Measurements from ENCODE around the gene DMXL1. TPM values are rescaled to one million over a fixed set of nuclear protein-coding genes. Genes with fewer than 3 reads are reported as not detected.

Gene DMXL1
- total RNA-seq, 1 donor = 86.1 TPM

GRCh38 chr5:119082691-119083090, 11.8 kb downstream of the DMXL1 start:
- no peak overlapping the region for H2AFZ ChIP-seq (ENCODE audit: low read length)
- no peak overlapping the region for H3K4me2 ChIP-seq (ENCODE audit: insufficient read depth, low read length)
- H3K36me3 ChIP-seq (ENCODE audit: insufficient read depth, low read length) = no peaks in the 10 kb centered on the region
- H4K20me1 ChIP-seq (ENCODE audit: insufficient read depth, low read length) = peaks cover 40% of the 10 kb centered on the region
- TF ChIP-seq CTCF (IDR thresholded peaks at IDR 0.05; ENCODE audit: extremely low read depth, low read depth, low read length) = no peak
- H3K27ac ChIP-seq (ENCODE audit: low read depth, low read length) = no peak overlapping the region
- no peaks in the 10 kb centered on the region for H3K9me3 ChIP-seq (ENCODE audit: low read depth, low read length)
- H3K79me2 ChIP-seq (ENCODE audit: insufficient read depth, low read length) = peaks cover 92% of the 10 kb centered on the region
- no peaks in the 10 kb centered on the region for H3K27me3 ChIP-seq (ENCODE audit: insufficient read depth, low read length)
- H3K4me1 ChIP-seq (ENCODE audit: insufficient read depth, low read length) = peaks cover 13% of the 10 kb centered on the region
- no peak for DNase-seq (ENCODE audit: insufficient read length, low spot score, missing footprints)
- no peak overlapping the region for H3K4me3 ChIP-seq (ENCODE audit: insufficient read depth, low read length)

DNA sequence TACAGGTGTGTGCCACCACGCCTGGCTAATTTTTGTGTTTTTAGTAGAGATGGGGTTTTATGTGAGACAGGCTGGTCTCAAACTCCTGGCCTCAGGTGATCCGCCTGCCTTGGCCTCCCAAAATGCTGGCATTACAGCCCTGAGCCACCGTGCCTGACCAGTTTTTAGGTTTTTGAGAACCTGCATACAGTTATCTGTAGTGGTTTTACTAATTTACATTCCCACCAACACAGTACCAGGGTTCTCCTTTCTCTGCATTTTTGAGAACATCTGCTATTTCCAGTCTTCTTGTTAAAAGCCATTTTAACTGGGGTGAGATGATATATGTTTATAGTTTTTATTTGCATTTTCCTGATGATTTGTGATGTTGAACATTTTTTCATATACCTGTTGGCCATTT, 12.8 kb downstream of the DMXL1 start:
- peaks cover 11% of the 10 kb centered on the region for H3K4me1 ChIP-seq (ENCODE audit: insufficient read depth, low read length)
- TF ChIP-seq CTCF (IDR thresholded peaks at IDR 0.05; ENCODE audit: extremely low read depth, low read depth, low read length) = no peak
- H3K27me3 ChIP-seq (ENCODE audit: insufficient read depth, low read length) = no peaks in the 10 kb centered on the region
- peaks cover 34% of the 10 kb centered on the region for H4K20me1 ChIP-seq (ENCODE audit: insufficient read depth, low read length)
- H3K36me3 ChIP-seq (ENCODE audit: insufficient read depth, low read length) = no peaks in the 10 kb centered on the region
- no peak overlapping the region for H3K27ac ChIP-seq (ENCODE audit: low read depth, low read length)
- peaks cover 89% of the 10 kb centered on the region for H3K79me2 ChIP-seq (ENCODE audit: insufficient read depth, low read length)
- no peak overlapping the region for H3K4me2 ChIP-seq (ENCODE audit: insufficient read depth, low read length)
- no peak overlapping the region for H3K4me3 ChIP-seq (ENCODE audit: insufficient read depth, low read length)
- DNase-seq (ENCODE audit: insufficient read length, low spot score, missing footprints) = no peak
- no peak overlapping the region for H2AFZ ChIP-seq (ENCODE audit: low read length)
- H3K9me3 ChIP-seq (ENCODE audit: low read depth, low read length) = no peaks in the 10 kb centered on the region

GRCh38 chr5:119088438-119088837, 17.6 kb downstream of the DMXL1 start:
- Histone ChIP-seq H3K36me3 (ENCODE audit: insufficient read depth, low read length) (no peaks in the 10 kb centered on the region), H3K9me3 (ENCODE audit: low read depth, low read length) (no peaks in the 10 kb centered on the region), H3K27ac (ENCODE audit: low read depth, low read length) (no peak overlapping the region), H2AFZ (ENCODE audit: low read length) (no peak overlapping the region), H3K27me3 (ENCODE audit: insufficient read depth, low read length) (no peaks in the 10 kb centered on the region), H3K79me2 (ENCODE audit: insufficient read depth, low read length) (peaks cover 79% of the 10 kb centered on the region), H3K4me2 (ENCODE audit: insufficient read depth, low read length) (no peak overlapping the region), H4K20me1 (ENCODE audit: insufficient read depth, low read length) (peaks cover 22% of the 10 kb centered on the region), H3K4me3 (ENCODE audit: insufficient read depth, low read length) (no peak overlapping the region), H3K4me1 (ENCODE audit: insufficient read depth, low read length) (no peaks in the 10 kb centered on the region)
- TF ChIP-seq CTCF (IDR thresholded peaks at IDR 0.05; ENCODE audit: extremely low read depth, low read depth, low read length) = no peak
- no peak for DNase-seq (ENCODE audit: insufficient read length, low spot score, missing footprints)

GRCh38 chr5:119095611-119096010, 24.7 kb downstream of the DMXL1 start:
- Histone ChIP-seq H2AFZ (ENCODE audit: low read length) (no peak overlapping the region), H3K4me1 (ENCODE audit: insufficient read depth, low read length) (no peaks in the 10 kb centered on the region), H3K79me2 (ENCODE audit: insufficient read depth, low read length) (peaks cover 64% of the 10 kb centered on the region), H4K20me1 (ENCODE audit: insufficient read depth, low read length) (peaks cover 8% of the 10 kb centered on the region), H3K27me3 (ENCODE audit: insufficient read depth, low read length) (no peaks in the 10 kb centered on the region), H3K4me2 (ENCODE audit: insufficient read depth, low read length) (no peak overlapping the region), H3K27ac (ENCODE audit: low read depth, low read length) (no peak overlapping the region), H3K36me3 (ENCODE audit: insufficient read depth, low read length) (peaks cover 3% of the 10 kb centered on the region), H3K4me3 (ENCODE audit: insufficient read depth, low read length) (no peak overlapping the region), H3K9me3 (ENCODE audit: low read depth, low read length) (no peaks in the 10 kb centered on the region)
- no peak for TF ChIP-seq CTCF (IDR thresholded peaks at IDR 0.05; ENCODE audit: extremely low read depth, low read depth, low read length)
- no peak for DNase-seq (ENCODE audit: insufficient read length, low spot score, missing footprints)

Data from osteoblast (primary cell).